Activated CD4-positive, alpha-beta T cell treated with anti-CD3 and anti-CD28 coated beads for 36 hours (primary cell): ENCODE results near the gene GSTO2. TPM values are rescaled to one million over a fixed set of nuclear protein-coding genes. Genes with fewer than 3 reads are reported as not detected.

Source experiments
- ATAC-seq: fragments of 200-7000 bp; cut with Tn5 transposase; one replicate; pipeline ENCODE4 v1.10.0; 2021; ENCODE audit warnings: mild to moderate bottlenecking, moderate library complexity
- CTCF ChIA-PET: fragments of 350-600 bp; sonication (Branson Sonifier 250); formaldehyde crosslinking; loops from one replicate; lab custom pipeline; 2021; ENCODE audit warnings: antibody characterized with exemption; lab: Charles Lee
- POLR2A ChIA-PET: fragments of 350-600 bp; sonication (Branson Sonifier 250); formaldehyde crosslinking; loops from one replicate; lab custom pipeline; 2021; ENCODE audit warnings: antibody characterized with exemption, inconsistent platforms; lab: Charles Lee
- DNase-seq: peaks from one replicate; pipeline ENCODE4 v3.0.0-alpha.2; 2020
- H3K27ac Mint-ChIP-seq: one replicate; pipeline ENCODE4 v1.8.0; 2021; ENCODE audit warnings: mixed read lengths
- H3K27me3 Mint-ChIP-seq: one replicate; pipeline ENCODE4 v1.8.0; 2021; ENCODE audit warnings: mixed read lengths
- H3K36me3 Mint-ChIP-seq: one replicate; pipeline ENCODE4 v1.8.0; 2021; ENCODE audit warnings: low read depth, mixed read lengths
- H3K4me1 Mint-ChIP-seq: one replicate; pipeline ENCODE4 v1.8.0; 2021; ENCODE audit warnings: mixed read lengths
- H3K4me3 Mint-ChIP-seq: one replicate; pipeline ENCODE4 v1.8.0; 2021; ENCODE audit warnings: mild to moderate bottlenecking, moderate library complexity, mixed read lengths
- H3K9me3 Mint-ChIP-seq: one replicate; pipeline ENCODE4 v1.8.0; 2021; ENCODE audit warnings: low read depth, mixed read lengths
- intact Hi-C, 2 experiments: fragments of 100-400 bp; cut with DNase I in 1 of 2; cut with micrococcal nuclease in 1 of 2; formaldehyde crosslinking; loops; one replicate each; pipeline versions ENCODE4 v1.14.2 to v1.15.1; 2022 to 2024; cut with DNase I, micrococcal nuclease
- total RNA-seq, 2 experiments: library from RNA; stranded (reverse); gene quantifications; one replicate each; pipeline ENCODE4 v1.2.3, GENCODE V29; 2021

The GSTO2 gene
- total RNA-seq, 2 experiments from 2014 or later: 2.1 to 2.8 TPM

GRCh38 chr10:104308439-104308903, 39.5 kb downstream of the GSTO2 start:
- ATAC-seq (peak; percentile 80), DNase-seq (peak; percentile 61)
- Mint-ChIP-seq H3K9me3 (peaks cover 3% of the 10 kb centered on the region), H3K36me3 (peaks cover 31% of the 10 kb centered on the region), H3K27me3 (no peaks in the 10 kb centered on the region), H3K27ac (peak overlapping the region; percentile 76), H3K4me1 (peaks cover 62% of the 10 kb centered on the region), H3K4me3 (no peak overlapping the region)
- intact Hi-C loops: loop anchor here (1.0 kb wide), 3 partner anchors 21 to 43 kb away; partner anchors contain the start of gene ITPRIP (in 2 of the 2)
- ChIA-PET POLR2A (interaction anchor here (1.0 kb wide), 1 partner anchor 21 kb away, joined by 3 read pairs; no protein-coding TSS in a partner anchor), CTCF (interaction anchor here (1.0 to 8.1 kb wide), 6 partner anchors 10 to 40 kb away, joined by 3 to 142 read pairs (median 50); partner anchors contain the start of gene ITPRIP)

DNA sequence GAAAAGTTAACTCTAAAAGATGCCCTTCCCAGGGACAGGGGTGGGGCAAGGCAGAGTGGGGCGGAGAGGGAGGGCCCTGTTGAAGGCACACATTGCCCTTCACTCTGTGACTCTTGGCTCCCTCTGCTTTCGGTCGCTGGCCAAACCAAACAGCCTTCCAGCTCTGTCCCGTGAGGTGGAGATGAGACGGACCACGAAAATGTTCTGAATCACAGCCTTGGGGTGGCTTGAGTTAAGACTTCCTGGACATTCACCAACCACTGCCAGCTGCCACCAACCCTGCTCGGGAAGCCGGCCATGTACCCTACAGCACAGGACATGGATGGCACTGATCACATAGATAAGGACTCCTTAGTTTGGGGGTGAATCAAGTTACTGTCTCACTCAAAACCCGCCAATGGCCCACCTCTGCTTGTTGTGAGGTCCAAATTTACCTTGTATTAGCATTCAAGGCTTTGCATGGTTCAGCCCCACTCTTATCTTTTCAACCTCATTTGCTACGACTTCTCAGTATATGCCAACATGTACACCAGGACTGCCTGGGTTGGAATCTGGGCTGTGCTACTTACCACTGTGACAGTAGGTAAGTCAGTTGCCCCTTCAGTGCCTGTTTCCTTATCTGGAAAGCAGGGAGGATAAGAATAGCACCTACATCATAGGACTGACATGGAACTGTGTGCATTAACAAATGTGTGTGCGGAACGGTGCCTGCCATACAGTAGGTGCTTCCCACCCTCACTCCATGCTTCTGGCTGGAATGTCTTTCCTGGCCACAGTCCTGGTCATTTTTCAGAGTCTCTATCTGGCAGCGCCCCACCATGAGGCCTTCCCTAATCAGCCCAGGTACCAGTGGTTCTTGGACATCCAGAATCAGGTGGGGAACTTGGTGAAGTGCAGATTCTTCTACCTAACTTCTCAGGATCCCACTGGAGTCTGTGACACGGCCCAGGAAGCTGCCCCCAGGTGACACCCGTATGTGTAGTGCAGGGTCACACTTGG, 41.3 kb downstream of the GSTO2 start:
- Mint-ChIP-seq H3K4me1 (peaks cover 51% of the 10 kb centered on the region), H3K4me3 (no peak overlapping the region), H3K36me3 (peaks cover 33% of the 10 kb centered on the region), H3K9me3 (no peaks in the 10 kb centered on the region), H3K27ac (no peak overlapping the region), H3K27me3 (no peaks in the 10 kb centered on the region)
- ATAC-seq (no peak), DNase-seq (no peak)
- ChIA-PET POLR2A (no interaction called here), CTCF (interaction anchor here (0.9 to 8.1 kb wide), 7 partner anchors 11 to 42 kb away, joined by 3 to 142 read pairs (median 46); partner anchors contain the start of gene ITPRIP)
- intact Hi-C loops: no loop called here

GRCh38 chr10:104311184-104311720, 42.3 kb downstream of the GSTO2 start:
- Mint-ChIP-seq H3K27me3 (no peaks in the 10 kb centered on the region), H3K27ac (no peak overlapping the region), H3K4me1 (peaks cover 43% of the 10 kb centered on the region), H3K4me3 (no peak overlapping the region), H3K36me3 (peaks cover 33% of the 10 kb centered on the region), H3K9me3 (no peaks in the 10 kb centered on the region)
- no peak for ATAC-seq
- CTCF ChIA-PET: interaction anchor here (0.8 to 4.0 kb wide), 11 partner anchors 12 to 419 kb away, joined by 3 to 27 read pairs (median 3); no protein-coding TSS in a partner anchor
- POLR2A ChIA-PET: interaction anchor here (1.0 kb wide), 1 partner anchor 9 kb away, joined by 6 read pairs; no protein-coding TSS in a partner anchor
- DNase-seq: no peak
- intact Hi-C loops: no loop called here

DNA sequence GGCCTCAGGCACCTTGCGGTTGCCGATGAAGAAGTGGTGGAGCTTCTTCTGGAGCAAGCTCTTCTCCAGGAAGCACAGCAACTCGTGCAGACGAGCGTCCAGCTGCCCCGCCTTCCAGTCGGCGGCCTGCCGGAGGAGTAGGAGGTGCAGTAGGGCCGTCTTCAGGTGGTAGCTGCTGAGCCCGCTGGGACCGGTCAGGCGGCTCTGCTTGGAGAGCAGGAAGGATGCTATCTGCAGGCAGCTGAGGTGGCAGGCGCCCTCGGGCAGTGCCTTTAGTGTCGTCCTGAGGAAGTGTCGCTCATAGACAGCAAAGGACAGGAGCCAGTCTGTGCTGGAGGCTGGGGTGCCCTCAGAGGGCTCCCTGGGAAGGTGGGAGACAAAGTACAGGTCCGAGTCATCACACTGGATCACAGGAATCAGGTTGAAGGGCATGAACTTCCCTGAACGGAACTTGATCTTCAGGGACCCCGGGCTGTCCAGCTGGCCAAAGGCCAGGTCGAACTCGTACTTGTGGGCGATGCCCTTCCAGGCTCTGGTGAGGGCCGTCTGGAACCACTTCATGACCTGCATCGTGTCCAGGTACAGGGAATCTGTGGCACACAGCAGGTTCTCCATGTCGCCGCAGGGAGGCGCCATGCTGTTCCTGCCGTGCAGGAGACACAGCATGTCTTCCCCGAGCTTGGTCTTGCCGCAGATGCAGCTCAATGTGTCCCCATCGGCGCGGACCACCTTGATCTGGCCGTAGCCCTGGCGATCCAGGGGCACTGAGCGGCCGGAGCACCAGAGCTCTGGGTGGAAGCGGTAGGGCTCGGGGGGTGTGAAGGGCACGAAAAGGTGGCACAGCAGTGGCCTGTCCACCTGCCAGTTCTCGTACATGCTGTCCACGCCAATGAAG, 45.9 kb downstream of the GSTO2 start:
- DNase-seq (no peak), ATAC-seq (no peak)
- H3K4me1 Mint-ChIP-seq: peaks cover 38% of the 10 kb centered on the region
- no peak overlapping the region for H3K27ac Mint-ChIP-seq
- no peaks in the 10 kb centered on the region for H3K9me3 Mint-ChIP-seq
- intact Hi-C loops: no loop called here
- H3K27me3 Mint-ChIP-seq: no peaks in the 10 kb centered on the region
- CTCF ChIA-PET: interaction anchor here (1.1 to 2.5 kb wide), 3 partner anchors 9 to 23 kb away, joined by 5 to 8 read pairs (median 6); no protein-coding TSS in a partner anchor
- POLR2A ChIA-PET: interaction anchor here (1.1 kb wide), 1 partner anchor 11 kb away, joined by 6 read pairs; no protein-coding TSS in a partner anchor
- peaks cover 38% of the 10 kb centered on the region for H3K36me3 Mint-ChIP-seq
- no peak overlapping the region for H3K4me3 Mint-ChIP-seq

- no peak overlapping the region for H3K27ac Mint-ChIP-seq
- POLR2A ChIA-PET: interaction anchor here (1.1 kb wide), 1 partner anchor 10 kb away, joined by 3 read pairs; no protein-coding TSS in a partner anchor
- intact Hi-C loops: no loop called here
Observed at GRCh38 chr10:104315486-104315921, 46.5 kb downstream of the GSTO2 start.

GRCh38 chr10:104316321-104317099, 47.5 kb downstream of the GSTO2 start:
- Mint-ChIP-seq H3K4me3 (no peak overlapping the region), H3K9me3 (no peaks in the 10 kb centered on the region), H3K4me1 (peaks cover 39% of the 10 kb centered on the region), H3K27me3 (no peaks in the 10 kb centered on the region), H3K36me3 (peaks cover 29% of the 10 kb centered on the region), H3K27ac (no peak overlapping the region)
- CTCF ChIA-PET: interaction anchor here (0.8 to 2.5 kb wide), 2 partner anchors 11 to 25 kb away, joined by 3 to 8 read pairs; no protein-coding TSS in a partner anchor
- intact Hi-C loops: no loop called here
- POLR2A ChIA-PET: interaction anchor here (1.1 kb wide), 1 partner anchor 11 kb away, joined by 3 read pairs; no protein-coding TSS in a partner anchor
- ATAC-seq: no peak
- DNase-seq: no peak

More at GRCh38 chr10:104315486-104315921, 46.5 kb downstream of the GSTO2 start:
- ATAC-seq: no peak
- H3K27me3 Mint-ChIP-seq: no peaks in the 10 kb centered on the region
- peaks cover 36% of the 10 kb centered on the region for H3K36me3 Mint-ChIP-seq
- CTCF ChIA-PET: interaction anchor here (2.5 kb wide), 1 partner anchor 10 kb away, joined by 8 read pairs; no protein-coding TSS in a partner anchor
- no peak overlapping the region for H3K4me3 Mint-ChIP-seq
- DNase-seq: no peak
- peaks cover 37% of the 10 kb centered on the region for H3K4me1 Mint-ChIP-seq
- H3K9me3 Mint-ChIP-seq: no peaks in the 10 kb centered on the region

DNA sequence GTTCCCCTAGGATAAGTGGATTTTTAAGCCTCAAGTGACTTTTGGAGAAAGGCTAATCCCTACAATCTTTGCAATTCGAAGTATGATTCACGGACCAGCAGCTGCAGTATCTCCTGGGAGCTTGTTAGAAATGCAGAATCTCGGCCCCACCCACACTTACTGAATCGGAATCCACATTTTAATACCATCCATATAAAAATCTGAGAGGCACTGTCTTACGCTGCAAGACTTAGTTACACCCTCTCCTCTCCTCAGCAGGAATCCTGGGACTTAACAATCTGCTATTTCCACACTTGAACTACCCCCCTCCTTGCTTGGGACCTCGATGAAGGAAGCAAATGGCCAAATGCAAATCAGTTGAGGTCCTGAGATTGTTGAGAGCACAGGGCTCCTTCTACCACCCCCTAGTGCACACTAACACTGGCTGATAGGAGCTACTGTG, 48.3 kb downstream of the GSTO2 start:
- H3K27ac Mint-ChIP-seq: no peak overlapping the region
- intact Hi-C loops: no loop called here
- no peak for ATAC-seq
- H3K27me3 Mint-ChIP-seq: no peaks in the 10 kb centered on the region
- no peak for DNase-seq
- H3K36me3 Mint-ChIP-seq: peaks cover 25% of the 10 kb centered on the region
- ChIA-PET POLR2A (no interaction called here), CTCF (interaction anchor here (0.8 to 2.5 kb wide), 2 partner anchors 12 to 25 kb away, joined by 3 to 8 read pairs; no protein-coding TSS in a partner anchor)
- H3K4me3 Mint-ChIP-seq: no peak overlapping the region
- no peaks in the 10 kb centered on the region for H3K9me3 Mint-ChIP-seq
- H3K4me1 Mint-ChIP-seq: peaks cover 43% of the 10 kb centered on the region

GRCh38 chr10:104317726-104318299, 48.8 kb downstream of the GSTO2 start:
- ATAC-seq (no peak), DNase-seq (no peak)
- CTCF ChIA-PET: interaction anchor here (1.2 to 2.5 kb wide), 2 partner anchors 9 to 12 kb away, joined by 3 to 8 read pairs; no protein-coding TSS in a partner anchor
- peaks cover 48% of the 10 kb centered on the region for H3K4me1 Mint-ChIP-seq
- no peaks in the 10 kb centered on the region for H3K27me3 Mint-ChIP-seq
- peaks cover 22% of the 10 kb centered on the region for H3K36me3 Mint-ChIP-seq
- POLR2A ChIA-PET: no interaction called here
- no peak overlapping the region for H3K4me3 Mint-ChIP-seq
- intact Hi-C loops: no loop called here
- no peak overlapping the region for H3K27ac Mint-ChIP-seq
- no peaks in the 10 kb centered on the region for H3K9me3 Mint-ChIP-seq

DNA sequence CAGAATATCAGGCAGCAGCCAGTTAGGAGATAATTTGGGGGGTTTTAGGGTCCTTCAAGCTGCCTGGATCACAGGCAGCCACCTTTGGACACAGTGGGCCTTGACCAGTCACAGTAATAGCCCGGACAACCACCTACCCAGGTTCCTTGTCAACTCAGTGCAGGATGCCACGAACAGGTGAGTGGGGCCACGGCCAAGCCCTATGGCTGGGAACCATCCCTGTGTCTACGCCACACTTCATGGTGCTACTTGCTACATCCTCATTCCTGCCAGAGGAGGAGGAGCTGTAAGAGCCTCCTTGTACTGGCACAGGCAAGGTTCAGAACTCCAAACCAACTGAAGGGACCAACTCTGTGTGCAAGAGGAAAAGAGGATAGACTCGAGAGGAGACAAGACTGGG, 49.3 kb downstream of the GSTO2 start:
- ATAC-seq (no peak), DNase-seq (no peak)
- Mint-ChIP-seq H3K27ac (no peak overlapping the region), H3K4me1 (peaks cover 53% of the 10 kb centered on the region), H3K27me3 (no peaks in the 10 kb centered on the region), H3K4me3 (no peak overlapping the region), H3K36me3 (peaks cover 22% of the 10 kb centered on the region), H3K9me3 (no peaks in the 10 kb centered on the region)
- CTCF ChIA-PET: interaction anchor here (0.8 to 1.2 kb wide), 2 partner anchors 9 to 12 kb away, joined by 3 read pairs; no protein-coding TSS in a partner anchor
- POLR2A ChIA-PET: no interaction called here
- intact Hi-C loops: no loop called here
